Activated CD4-positive, alpha-beta T cell treated with anti-CD3 and anti-CD28 coated beads, Interleukin-2, amount 50 U/mL, for 24 hours (primary cell): ENCODE data around the gene CLDN7.

Experiments used
- DNase-seq, 2 donors: peaks; one replicate each; pipeline ENCODE4 v3.0.0-alpha.2; 2020; ENCODE audit warnings: low read depth in 1 of 2, low spot score in 1 of 2

The CLDN7 gene

GRCh38 chr17:7262192-7262934 is at the start of gene CLDN7:
CLDN7 (minus strand) TSS chr17:7262478; CDS start chr17:7262043, 435 bp downstream.
- DNase-seq, result no peak

- DNase-seq, result no peak
Observed at GRCh38 chr17:7311110-7311705, 48.9 kb upstream of the CLDN7 start.

- DNase-seq, result no peak
Observed at GRCh38 chr17:7309628-7310027, 47.4 kb upstream of the CLDN7 start.

- peak; percentile 74 to 82 for DNase-seq
Observed at GRCh38 chr17:7308625-7309433, 46.6 kb upstream of the CLDN7 start.

GRCh38 chr17:7307686-7308624 is 45.7 kb upstream of the CLDN7 start:
- DNase-seq, result peak in 1 of 2 donors; percentile 30

GRCh38 chr17:7306911-7307685 is 44.8 kb upstream of the CLDN7 start, which contains the start of gene EIF5A:
EIF5A (plus strand) TSS chr17:7307628; CDS start chr17:7309636, 2,008 bp downstream.
- DNase-seq, result peak; percentile 100

GRCh38 chr17:7304179-7304578 is 41.9 kb upstream of the CLDN7 start:
- DNase-seq, result no peak

- DNase-seq, result no peak
Observed at GRCh38 chr17:7296189-7296861, 34.0 kb upstream of the CLDN7 start.

GRCh38 chr17:7295230-7296180 is 33.2 kb upstream of the CLDN7 start:
- no peak for DNase-seq

- DNase-seq, result peak; percentile 38 to 43
Observed at GRCh38 chr17:7294614-7295153, 32.4 kb upstream of the CLDN7 start, which contains the start of gene YBX2. YBX2 (minus strand) TSS chr17:7294639; CDS start chr17:7294500, 139 bp downstream.

- DNase-seq, result no peak
Observed at GRCh38 chr17:7293816-7294613, 31.7 kb upstream of the CLDN7 start.

- DNase-seq, result no peak
Observed at GRCh38 chr17:7293159-7293558, 30.9 kb upstream of the CLDN7 start.

- DNase-seq, result no peak
Observed at GRCh38 chr17:7292729-7293128, 30.5 kb upstream of the CLDN7 start.

- no peak for DNase-seq
Observed at GRCh38 chr17:7292194-7292593, 29.9 kb upstream of the CLDN7 start.

- no peak for DNase-seq
Observed at GRCh38 chr17:7290685-7291084, 28.4 kb upstream of the CLDN7 start.

- DNase-seq, result no peak
Observed at GRCh38 chr17:7290166-7290565, 27.9 kb upstream of the CLDN7 start.
